Measurements from ENCODE around the gene HMCN1.

HMCN1 gene

GRCh38 chr1:186002406-186002805, 268.2 kb downstream of the HMCN1 start:
- no peak for FAIRE-seq
- no peak for DNase-seq (ENCODE audit: insufficient read length, low spot score)

GRCh38 chr1:186009039-186009737, 275.0 kb downstream of the HMCN1 start:
- FAIRE-seq (no peak), DNase-seq (ENCODE audit: insufficient read length, low spot score) (no peak)

GRCh38 chr1:186014370-186015037, 280.3 kb downstream of the HMCN1 start:
- FAIRE-seq (no peak), DNase-seq (ENCODE audit: insufficient read length, low spot score) (no peak)

GRCh38 chr1:186016856-186017255, 282.7 kb downstream of the HMCN1 start:
- DNase-seq (ENCODE audit: insufficient read length, low spot score) (no peak), FAIRE-seq (no peak)

- FAIRE-seq (no peak), DNase-seq (ENCODE audit: insufficient read length, low spot score) (no peak)
Observed at GRCh38 chr1:186022184-186022583, 288.0 kb downstream of the HMCN1 start.

GRCh38 chr1:186026946-186027345, 292.8 kb downstream of the HMCN1 start:
- no peak for FAIRE-seq
- DNase-seq (ENCODE audit: insufficient read length, low spot score) = no peak

GRCh38 chr1:186027621-186028020, 293.4 kb downstream of the HMCN1 start:
- no peak for FAIRE-seq

GRCh38 chr1:186030453-186030852, 296.3 kb downstream of the HMCN1 start:
- DNase-seq (ENCODE audit: insufficient read length, low spot score) (no peak), FAIRE-seq (no peak)

More at GRCh38 chr1:186027621-186028020, 293.4 kb downstream of the HMCN1 start:
- DNase-seq (ENCODE audit: insufficient read length, low spot score) = no peak

- no peak for FAIRE-seq
- no peak for DNase-seq (ENCODE audit: insufficient read length, low spot score)
Observed at GRCh38 chr1:186033847-186034271, 299.7 kb downstream of the HMCN1 start.

- FAIRE-seq = no peak
Observed at GRCh38 chr1:186042230-186042629, 308.0 kb downstream of the HMCN1 start.

GRCh38 chr1:186043296-186043695, 309.1 kb downstream of the HMCN1 start:
- FAIRE-seq (no peak), DNase-seq (ENCODE audit: insufficient read length, low spot score) (no peak)

More at GRCh38 chr1:186042230-186042629, 308.0 kb downstream of the HMCN1 start:
- no peak for DNase-seq (ENCODE audit: insufficient read length, low spot score)

- DNase-seq (ENCODE audit: insufficient read length, low spot score) (no peak), FAIRE-seq (no peak)
Observed at GRCh38 chr1:186044079-186044685, 310.0 kb downstream of the HMCN1 start.

GRCh38 chr1:186046437-186047211, 312.4 kb downstream of the HMCN1 start:
- DNase-seq (ENCODE audit: insufficient read length, low spot score) (no peak), FAIRE-seq (no peak)

- FAIRE-seq (no peak), DNase-seq (ENCODE audit: insufficient read length, low spot score) (no peak)
Observed at GRCh38 chr1:186050360-186050759, 316.2 kb downstream of the HMCN1 start.

GRCh38 chr1:186054003-186054402, 319.8 kb downstream of the HMCN1 start:
- DNase-seq (ENCODE audit: insufficient read length, low spot score) (no peak), FAIRE-seq (peak; percentile 54)

- DNase-seq (ENCODE audit: insufficient read length, low spot score) (no peak), FAIRE-seq (no peak)
Observed at GRCh38 chr1:186054932-186055331, 320.7 kb downstream of the HMCN1 start.

GRCh38 chr1:186055846-186056245, 321.7 kb downstream of the HMCN1 start:
- no peak for FAIRE-seq
- no peak for DNase-seq (ENCODE audit: insufficient read length, low spot score)

- FAIRE-seq = no peak
- no peak for DNase-seq (ENCODE audit: insufficient read length, low spot score)
Observed at GRCh38 chr1:186057086-186057485, 322.9 kb downstream of the HMCN1 start.

GRCh38 chr1:186059311-186059710, 325.1 kb downstream of the HMCN1 start:
- DNase-seq (ENCODE audit: insufficient read length, low spot score) (no peak), FAIRE-seq (no peak)

- FAIRE-seq = no peak
- DNase-seq (ENCODE audit: insufficient read length, low spot score) = no peak
Observed at GRCh38 chr1:186059752-186060151, 325.6 kb downstream of the HMCN1 start.

GRCh38 chr1:186060226-186060625, 326.0 kb downstream of the HMCN1 start:
- FAIRE-seq (no peak), DNase-seq (ENCODE audit: insufficient read length, low spot score) (no peak)

All from HTR-8/SVneo (cell line).